HG03460 (cell line): ENCODE measurements around the gene SCYGR5.
"Not testable (repeated sequence)": the region's sequence is repeated elsewhere in the genome, so short reads cannot be mapped to it uniquely, and the experiment has no call there.

Experiments
- ATAC-seq: cut with Tn5 transposase; IDR thresholded peaks from one replicate; pipeline ENCODE4 v1.9.1; 2021; ENCODE audit not compliant: unreplicated experiment

SCYGR5 gene

GRCh38 chr2:227671170-227671905, 4.7 kb downstream of the SCYGR5 start:
- no peak for ATAC-seq

- not testable (repeated sequence) for ATAC-seq
These were observed 7.0 kb downstream of the SCYGR5 start for GRCh38 chr2:227673620-227674019.

GRCh38 chr2:227674485-227674884, 7.9 kb downstream of the SCYGR5 start:
- ATAC-seq, result no peak

DNA sequence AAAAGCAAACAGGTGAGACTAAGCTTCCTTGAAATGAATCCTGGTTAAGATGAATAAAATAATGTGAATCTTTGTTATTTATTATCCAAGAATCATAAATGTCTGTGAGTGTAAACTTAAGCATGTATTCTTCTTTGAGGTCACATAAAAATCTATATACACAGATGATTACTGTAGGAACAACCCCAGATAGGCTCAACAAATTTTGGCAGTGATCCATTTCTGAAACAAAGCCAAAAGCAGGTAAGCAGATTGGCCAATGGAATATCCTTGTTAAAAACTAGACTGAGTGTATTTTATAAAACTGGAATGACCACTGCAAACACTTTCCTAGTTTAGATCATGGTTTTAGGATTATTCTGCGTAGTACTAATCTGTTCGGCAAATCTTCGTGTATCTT, 11.3 kb downstream of the SCYGR5 start:
- ATAC-seq, result no peak

DNA sequence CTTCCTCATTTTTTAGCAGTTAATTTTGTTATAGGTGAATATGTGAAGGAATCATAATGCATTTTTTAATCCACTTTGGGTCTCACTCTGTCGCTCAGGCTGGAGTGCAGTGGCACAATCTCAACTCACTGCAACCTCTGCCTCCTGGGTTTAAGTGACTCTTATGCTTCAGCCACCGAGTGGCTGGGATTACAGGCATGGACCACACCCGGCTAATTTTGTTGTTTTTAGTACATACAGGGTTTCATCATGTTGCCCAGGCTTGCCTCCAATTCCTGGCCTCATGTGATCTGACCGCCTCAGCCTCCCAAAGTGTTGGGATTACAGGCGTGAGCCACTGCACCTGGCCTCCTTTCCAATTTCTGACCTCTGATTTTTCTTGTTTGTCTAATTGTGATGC, 17.7 kb downstream of the SCYGR5 start:
- no peak for ATAC-seq

GRCh38 chr2:227687189-227687588, 20.6 kb downstream of the SCYGR5 start:
- no peak for ATAC-seq

DNA sequence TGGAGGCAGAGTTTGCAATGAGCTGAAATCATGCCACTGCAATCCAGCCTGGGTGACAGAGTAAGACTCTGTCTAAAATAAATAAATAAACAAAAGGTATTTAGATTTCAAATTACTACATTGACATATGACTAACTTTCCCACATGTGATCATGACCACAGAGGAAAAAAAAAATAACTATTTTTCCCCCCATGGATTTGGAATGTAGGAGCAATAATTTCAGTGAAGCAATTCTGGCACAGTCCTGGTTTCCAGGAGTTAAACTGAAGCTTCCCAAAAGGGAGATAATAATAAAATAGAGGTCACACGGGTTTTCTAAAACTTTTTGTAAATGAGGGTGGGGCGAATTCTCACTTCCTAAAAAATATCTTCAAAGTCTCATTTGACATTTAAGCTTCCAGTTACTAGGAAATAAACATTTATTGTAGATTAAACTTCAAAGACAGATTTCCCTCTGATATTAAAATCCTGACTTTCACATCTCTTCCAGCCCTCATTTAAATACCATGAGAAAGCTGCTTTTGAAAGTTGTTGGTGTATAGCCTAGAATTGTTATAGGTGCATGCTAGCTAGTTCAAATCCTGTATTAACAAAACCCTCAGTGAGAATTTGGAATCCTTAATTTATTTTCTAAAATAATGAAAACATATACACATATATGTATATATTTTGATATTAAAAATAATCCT, 30.5 kb downstream of the SCYGR5 start:
- ATAC-seq, result no peak

GRCh38 chr2:227701556-227701955, 35.0 kb downstream of the SCYGR5 start:
- ATAC-seq, result no peak

DNA sequence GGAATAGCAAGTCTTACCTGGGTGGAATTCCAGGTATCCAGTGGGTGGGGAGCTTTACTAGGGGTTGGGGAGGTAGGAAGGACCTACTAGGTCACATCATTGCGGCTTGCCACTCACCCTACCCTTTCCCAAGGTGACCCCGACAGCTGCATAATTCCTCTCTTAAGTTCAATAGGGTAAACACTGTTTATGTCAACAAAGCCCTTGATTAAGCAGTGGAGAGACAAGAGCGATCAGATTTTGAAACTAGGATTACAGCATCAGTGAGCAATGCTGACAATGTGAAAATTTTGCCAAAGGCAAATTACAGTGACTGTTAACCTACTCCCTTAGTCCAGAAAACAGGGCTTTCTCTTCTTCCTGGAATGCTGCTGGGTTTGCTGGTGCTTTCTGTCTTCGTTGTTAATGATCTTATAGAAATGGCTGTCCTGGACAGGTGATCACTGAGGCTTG, 36.7 kb downstream of the SCYGR5 start:
- ATAC-seq, result no peak

DNA sequence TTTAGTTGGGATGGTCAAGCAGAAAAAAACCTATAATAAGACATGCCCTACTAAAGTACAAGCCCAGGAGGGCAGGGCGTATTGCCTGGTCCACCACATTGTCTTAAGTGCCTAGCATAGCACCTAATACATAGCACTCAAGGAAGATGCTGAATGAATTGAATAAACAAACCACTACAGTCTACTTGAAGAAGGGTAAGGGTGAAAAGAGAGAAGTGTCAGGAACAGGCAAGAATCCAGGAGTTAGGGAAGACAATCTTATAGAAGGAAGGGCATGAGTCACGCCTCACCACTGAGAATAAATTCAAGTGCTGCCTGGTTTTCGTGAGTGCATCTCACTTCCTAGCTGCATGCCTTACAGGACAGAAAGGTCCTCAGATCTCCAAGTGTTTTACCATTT, 37.4 kb downstream of the SCYGR5 start:
- no peak for ATAC-seq

- no peak for ATAC-seq
These were observed 40.3 kb downstream of the SCYGR5 start for GRCh38 chr2:227706859-227707258.

DNA sequence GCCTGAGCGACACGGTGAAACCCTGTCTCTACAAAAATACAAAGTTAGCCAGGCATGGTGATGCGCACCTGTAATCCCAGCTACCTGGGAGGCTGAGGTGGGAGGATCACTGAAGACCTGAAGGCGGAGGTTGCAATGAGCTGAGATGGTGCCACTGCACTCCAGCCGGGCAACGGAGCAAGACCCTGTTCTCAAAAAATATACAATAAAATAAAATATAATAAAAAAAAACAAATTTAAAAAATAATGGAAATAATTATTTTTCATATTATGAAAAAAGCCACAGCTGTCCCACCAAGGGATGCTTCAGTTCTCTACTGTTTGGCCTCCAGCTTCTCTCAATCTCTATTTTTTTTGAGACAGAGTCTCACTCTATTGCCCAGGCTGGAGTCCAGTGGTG, 40.8 kb downstream of the SCYGR5 start:
- ATAC-seq, result no peak

DNA sequence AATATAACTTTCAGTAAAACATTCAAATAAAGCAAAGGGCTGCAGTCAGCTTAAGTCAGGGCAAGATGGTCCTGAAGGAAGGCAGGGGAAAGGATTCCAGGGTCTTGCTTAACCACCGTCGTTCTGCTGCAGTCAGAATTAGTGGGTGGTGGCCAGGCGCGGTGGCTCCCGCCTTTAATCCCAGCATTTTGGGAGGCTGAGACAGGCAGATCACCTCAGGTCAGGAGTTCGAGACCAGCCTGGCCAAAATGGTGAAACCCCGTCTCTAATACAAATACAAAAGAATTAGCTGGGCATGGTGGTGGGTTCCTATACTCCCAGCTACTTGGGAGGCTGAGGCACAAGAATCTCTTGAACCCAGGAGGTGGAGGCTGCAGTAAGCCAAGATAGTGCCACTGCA, 44.4 kb downstream of the SCYGR5 start:
- no peak for ATAC-seq

DNA sequence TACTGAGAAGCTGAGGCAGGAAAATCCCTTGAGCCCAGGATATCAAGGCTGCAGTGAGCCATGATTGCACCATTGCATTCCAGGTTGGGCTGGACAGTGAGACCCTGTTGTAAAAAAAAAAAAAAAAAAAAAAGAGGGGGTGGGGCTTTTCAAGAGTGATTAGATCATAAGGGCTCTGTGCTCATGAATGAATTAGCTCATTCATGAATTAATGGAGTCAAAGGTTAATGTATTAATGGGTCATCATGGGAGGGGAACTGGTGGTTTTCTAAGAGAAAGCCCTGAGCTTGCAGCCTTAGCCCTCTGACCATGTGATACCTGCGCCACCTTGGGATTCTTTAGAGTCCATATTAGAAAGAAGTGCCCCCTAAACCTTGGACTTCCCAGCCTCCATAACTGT, 46.7 kb downstream of the SCYGR5 start:
- no peak for ATAC-seq

DNA sequence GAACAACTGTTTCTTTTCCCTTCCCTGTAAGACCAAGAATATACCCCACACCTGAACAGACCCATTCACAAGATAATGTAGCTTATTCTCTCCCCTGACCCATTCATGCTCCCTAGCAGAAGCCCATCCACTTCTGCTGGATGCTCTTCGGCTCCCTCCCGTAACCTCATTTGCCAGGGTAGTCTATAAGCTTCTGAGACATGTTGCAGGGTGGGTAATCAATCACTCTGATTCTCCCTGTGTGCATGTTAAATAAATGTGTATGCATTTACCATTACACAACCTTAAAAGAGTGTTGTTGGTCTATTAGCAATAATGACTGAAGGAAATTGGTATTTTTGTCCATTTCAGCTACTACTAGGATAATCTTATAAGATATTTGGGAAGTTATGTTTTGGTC, 49.9 kb downstream of the SCYGR5 start:
- ATAC-seq, result no peak
